Hepatic stellate cell (primary cell): ENCODE results near the gene SMIM27.
"Not testable (repeated sequence)": the region's sequence is repeated elsewhere in the genome, so short reads cannot be mapped to it uniquely, and the experiment has no call there.

Experiments used
- DNase-seq: peaks from one replicate; pipeline ENCODE4 v3.0.0; 2011; ENCODE audit warnings: low spot score

SMIM27 gene

DNA sequence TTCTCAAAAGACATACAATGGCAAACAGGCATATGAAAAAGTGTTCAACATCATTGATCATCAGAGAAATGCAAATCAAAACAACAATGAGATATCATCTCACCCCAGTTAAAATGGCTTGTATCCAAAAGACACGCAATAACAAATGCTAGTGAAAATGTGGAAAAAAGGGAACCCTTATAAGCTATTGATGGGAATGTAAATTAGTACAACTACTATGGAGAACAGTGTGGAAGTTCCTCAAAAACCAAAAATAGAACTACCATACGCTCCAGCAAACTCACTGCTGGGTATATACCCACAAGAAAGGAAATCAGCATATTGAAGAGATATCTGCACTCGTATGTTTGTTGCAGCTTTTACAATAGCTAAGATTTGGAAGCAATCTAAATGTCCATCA is 46.9 kb downstream of the SMIM27 start:
- not testable (repeated sequence) for DNase-seq
